Measurements from ENCODE around the gene BOC.

GRCh38 chr3:113254171-113254947, 43.0 kb downstream of the BOC start:
- TF ChIP-seq CTCF (IDR thresholded peaks at IDR 0.05; ENCODE audit: low read depth, low read length, poor library complexity, severe bottlenecking) (no peak), EZH2phosphoT487 (IDR thresholded peaks at IDR 0.05; ENCODE audit: borderline replicate concordance, low read length) (no peak)

Measured in DOHH2 (cell line).